GM18873 (cell line): ENCODE data around the gene HSBP1L1.
"Not testable (repeated sequence)": the region's sequence is repeated elsewhere in the genome, so short reads cannot be mapped to it uniquely, and the experiment has no call there.

ENCODE experiments used
- ATAC-seq: cut with Tn5 transposase; IDR thresholded peaks from one replicate; pipeline ENCODE4 v1.9.1; 2021; ENCODE audit warnings: mild to moderate bottlenecking, moderate library complexity, moderate number of reproducible peaks; ENCODE audit not compliant: unreplicated experiment, low FRiP score

The HSBP1L1 gene

GRCh38 chr18:79958981-79959380 lies 5.5 kb upstream of the HSBP1L1 start:
- ATAC-seq: no peak

GRCh38 chr18:79960161-79960801 lies 4.2 kb upstream of the HSBP1L1 start:
- not testable (repeated sequence) for ATAC-seq

- no peak for ATAC-seq
Measured at GRCh38 chr18:79960921-79961526, 3.4 kb upstream of the HSBP1L1 start.

GRCh38 chr18:79961527-79962291 lies 2.7 kb upstream of the HSBP1L1 start:
- ATAC-seq: no peak

- ATAC-seq: no peak
Measured at GRCh38 chr18:79962311-79962710, 2.1 kb upstream of the HSBP1L1 start.

GRCh38 chr18:79962835-79963657 lies 1.4 kb upstream of the HSBP1L1 start:
- ATAC-seq: peak; percentile 81

GRCh38 chr18:79963658-79964329 lies 649 bp upstream of the HSBP1L1 start:
- no peak for ATAC-seq

- ATAC-seq: no peak
Measured at GRCh38 chr18:79965119-79965902, 868 bp downstream of the HSBP1L1 start.

GRCh38 chr18:79970419-79971133 lies 6.1 kb downstream of the HSBP1L1 start:
- ATAC-seq: no peak

- ATAC-seq: no peak
Measured at GRCh38 chr18:79971211-79971952, 6.9 kb downstream of the HSBP1L1 start.

GRCh38 chr18:79971986-79972385 lies 7.5 kb downstream of the HSBP1L1 start:
- ATAC-seq: no peak

GRCh38 chr18:79972720-79973119 lies 8.3 kb downstream of the HSBP1L1 start:
- no peak for ATAC-seq

GRCh38 chr18:79973517-79973916 lies 9.1 kb downstream of the HSBP1L1 start:
- no peak for ATAC-seq

- no peak for ATAC-seq
Measured at GRCh38 chr18:79974025-79974654, 9.7 kb downstream of the HSBP1L1 start.

- no peak for ATAC-seq
Measured at GRCh38 chr18:79975043-79975442, 10.6 kb downstream of the HSBP1L1 start.

- no peak for ATAC-seq
Measured at GRCh38 chr18:79975985-79976680, 11.7 kb downstream of the HSBP1L1 start.

GRCh38 chr18:79979843-79980242 lies 15.4 kb downstream of the HSBP1L1 start:
- ATAC-seq: no peak
